ENCODE results near the gene TP73.

DNA sequence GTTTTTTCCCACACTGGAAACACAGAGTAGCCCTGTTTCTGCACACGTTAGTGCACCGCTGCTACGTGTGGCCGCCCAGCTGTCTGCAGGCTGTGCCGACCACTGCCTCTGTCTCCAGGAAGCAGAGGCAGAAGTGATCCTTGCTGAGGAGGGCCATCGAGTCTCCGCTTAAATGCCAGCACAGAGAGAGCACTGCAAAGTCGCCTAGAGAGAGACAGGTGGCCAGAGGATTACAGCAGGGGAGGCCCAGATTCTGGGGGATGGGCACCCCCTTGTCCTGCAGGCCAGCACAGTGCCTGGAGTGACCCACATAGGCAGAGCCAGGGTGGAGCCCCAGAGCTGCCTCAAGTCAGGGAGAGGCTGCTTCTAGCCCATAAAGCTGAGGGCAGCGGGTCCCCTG, 21.4 kb upstream of the TP73 start:
- TF ChIP-seq, protein P1, sequence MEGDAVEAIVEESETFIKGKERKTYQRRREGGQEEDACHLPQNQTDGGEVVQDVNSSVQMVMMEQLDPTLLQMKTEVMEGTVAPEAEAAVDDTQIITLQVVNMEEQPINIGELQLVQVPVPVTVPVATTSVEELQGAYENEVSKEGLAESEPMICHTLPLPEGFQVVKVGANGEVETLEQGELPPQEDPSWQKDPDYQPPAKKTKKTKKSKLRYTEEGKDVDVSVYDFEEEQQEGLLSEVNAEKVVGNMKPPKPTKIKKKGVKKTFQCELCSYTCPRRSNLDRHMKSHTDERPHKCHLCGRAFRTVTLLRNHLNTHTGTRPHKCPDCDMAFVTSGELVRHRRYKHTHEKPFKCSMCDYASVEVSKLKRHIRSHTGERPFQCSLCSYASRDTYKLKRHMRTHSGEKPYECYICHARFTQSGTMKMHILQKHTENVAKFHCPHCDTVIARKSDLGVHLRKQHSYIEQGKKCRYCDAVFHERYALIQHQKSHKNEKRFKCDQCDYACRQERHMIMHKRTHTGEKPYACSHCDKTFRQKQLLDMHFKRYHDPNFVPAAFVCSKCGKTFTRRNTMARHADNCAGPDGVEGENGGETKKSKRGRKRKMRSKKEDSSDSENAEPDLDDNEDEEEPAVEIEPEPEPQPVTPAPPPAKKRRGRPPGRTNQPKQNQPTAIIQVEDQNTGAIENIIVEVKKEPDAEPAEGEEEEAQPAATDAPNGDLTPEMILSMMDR (IDR thresholded peaks at IDR 0.05 in 2 of 3, conservative IDR thresholded peaks at IDR 0.05 in 1 of 3; ENCODE audit: borderline replicate concordance in 1 of 3, insufficient read depth in 1 of 3, low read depth in 2 of 3, low read length in 2 of 3), result no peak
- TF ChIP-seq POLR2A (IDR thresholded peaks at IDR 0.05; ENCODE audit: borderline replicate concordance, extremely low read depth, insufficient read depth, insufficient read length) (no peak), POLR2AphosphoS5 (IDR thresholded peaks at IDR 0.05; ENCODE audit: low read depth, low read length) (no peak), EZH2phosphoT487 (IDR thresholded peaks at IDR 0.05; ENCODE audit: borderline replicate concordance) (no peak), YY1 (IDR thresholded peaks at IDR 0.05; ENCODE audit: extremely low read depth, insufficient replicate concordance, low read depth, low read length) (no peak), ZNF274 (IDR thresholded peaks at IDR 0.05; ENCODE audit: low read depth, low read length) (no peak), SIN3A (IDR thresholded peaks at IDR 0.05; ENCODE audit: low read depth) (no peak), ZFX (IDR thresholded peaks at IDR 0.05) (no peak), EZH2 (IDR thresholded peaks at IDR 0.05) (no peak), SP1 (IDR thresholded peaks at IDR 0.05; ENCODE audit: low read depth) (no peak)
- TF ChIP-seq, protein P2, sequence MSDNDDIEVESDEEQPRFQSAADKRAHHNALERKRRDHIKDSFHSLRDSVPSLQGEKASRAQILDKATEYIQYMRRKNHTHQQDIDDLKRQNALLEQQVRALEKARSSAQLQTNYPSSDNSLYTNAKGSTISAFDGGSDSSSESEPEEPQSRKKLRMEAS (IDR thresholded peaks at IDR 0.05), result no peak
- TF ChIP-seq, protein P3, sequence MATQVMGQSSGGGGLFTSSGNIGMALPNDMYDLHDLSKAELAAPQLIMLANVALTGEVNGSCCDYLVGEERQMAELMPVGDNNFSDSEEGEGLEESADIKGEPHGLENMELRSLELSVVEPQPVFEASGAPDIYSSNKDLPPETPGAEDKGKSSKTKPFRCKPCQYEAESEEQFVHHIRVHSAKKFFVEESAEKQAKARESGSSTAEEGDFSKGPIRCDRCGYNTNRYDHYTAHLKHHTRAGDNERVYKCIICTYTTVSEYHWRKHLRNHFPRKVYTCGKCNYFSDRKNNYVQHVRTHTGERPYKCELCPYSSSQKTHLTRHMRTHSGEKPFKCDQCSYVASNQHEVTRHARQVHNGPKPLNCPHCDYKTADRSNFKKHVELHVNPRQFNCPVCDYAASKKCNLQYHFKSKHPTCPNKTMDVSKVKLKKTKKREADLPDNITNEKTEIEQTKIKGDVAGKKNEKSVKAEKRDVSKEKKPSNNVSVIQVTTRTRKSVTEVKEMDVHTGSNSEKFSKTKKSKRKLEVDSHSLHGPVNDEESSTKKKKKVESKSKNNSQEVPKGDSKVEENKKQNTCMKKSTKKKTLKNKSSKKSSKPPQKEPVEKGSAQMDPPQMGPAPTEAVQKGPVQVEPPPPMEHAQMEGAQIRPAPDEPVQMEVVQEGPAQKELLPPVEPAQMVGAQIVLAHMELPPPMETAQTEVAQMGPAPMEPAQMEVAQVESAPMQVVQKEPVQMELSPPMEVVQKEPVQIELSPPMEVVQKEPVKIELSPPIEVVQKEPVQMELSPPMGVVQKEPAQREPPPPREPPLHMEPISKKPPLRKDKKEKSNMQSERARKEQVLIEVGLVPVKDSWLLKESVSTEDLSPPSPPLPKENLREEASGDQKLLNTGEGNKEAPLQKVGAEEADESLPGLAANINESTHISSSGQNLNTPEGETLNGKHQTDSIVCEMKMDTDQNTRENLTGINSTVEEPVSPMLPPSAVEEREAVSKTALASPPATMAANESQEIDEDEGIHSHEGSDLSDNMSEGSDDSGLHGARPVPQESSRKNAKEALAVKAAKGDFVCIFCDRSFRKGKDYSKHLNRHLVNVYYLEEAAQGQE (IDR thresholded peaks at IDR 0.05; ENCODE audit: low read depth), result no peak
- TF ChIP-seq, protein P4, sequence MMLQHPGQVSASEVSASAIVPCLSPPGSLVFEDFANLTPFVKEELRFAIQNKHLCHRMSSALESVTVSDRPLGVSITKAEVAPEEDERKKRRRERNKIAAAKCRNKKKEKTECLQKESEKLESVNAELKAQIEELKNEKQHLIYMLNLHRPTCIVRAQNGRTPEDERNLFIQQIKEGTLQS (IDR thresholded peaks at IDR 0.05), result no peak
